C4-2B (cell line): Measurements from ENCODE around the gene KAZN.

Experiments used
- CTCF ChIP-seq: fragments of 450-650 bp; conservative IDR thresholded peaks from 2 replicates; pipeline ENCODE4 v1.5.1; 2017; ENCODE audit warnings: mild to moderate bottlenecking
- ZFX ChIP-seq: fragments of 450-650 bp; IDR thresholded peaks from 2 replicates; pipeline ENCODE4 v1.6.1; 2017

- no peak for TF ChIP-seq CTCF
- no peak for TF ChIP-seq ZFX
Observed at GRCh38 chr1:14767075-14767474, 168.6 kb downstream of the KAZN start.
